Measurements from ENCODE around the gene FIS1. TPM values are rescaled to one million over a fixed set of nuclear protein-coding genes. Genes with fewer than 3 reads are reported as not detected.
"Not testable (repeated sequence)": the region's sequence is repeated elsewhere in the genome, so short reads cannot be mapped to it uniquely, and the experiment has no call there.

FIS1 gene
- total RNA-seq, 1 experiment from 2014 or later: 114 TPM

GRCh38 chr7:101203740-101204738, 40.8 kb downstream of the FIS1 start:
- intact Hi-C loops (cut with micrococcal nuclease); POLR2A ChIA-PET; DNase-seq (ENCODE audit: low read depth, low spot score); H3K4me3 ChIP-seq (replicated peaks in 1 of 2; ENCODE audit: low read depth in 1 of 2, low read length in 2 of 2); H3K9me3 ChIP-seq (ENCODE audit: control insufficient read depth in 1 of 2, insufficient read depth in 1 of 2, low read depth in 1 of 2, low read length in 2 of 2); H3K36me3 ChIP-seq (ENCODE audit: control insufficient read depth in 1 of 2, insufficient read depth in 2 of 2, low read length in 2 of 2); H3K27ac ChIP-seq (ENCODE audit: low read depth, low read length); H3K4me2 ChIP-seq (ENCODE audit: low read length); H3K27me3 ChIP-seq (ENCODE audit: insufficient read depth, low read length); ATAC-seq; BruUV-seq (replicated peaks); H4K20me1 ChIP-seq (ENCODE audit: insufficient read depth); H3K9ac ChIP-seq (ENCODE audit: low read length); H3K9me2 ChIP-seq (ENCODE audit: insufficient read depth); H3K79me2 ChIP-seq (ENCODE audit: insufficient read depth, low read length); H3K4me1 ChIP-seq (ENCODE audit: control insufficient read depth in 1 of 2, insufficient read depth in 2 of 2, low read length in 2 of 2); RAD21 ChIA-PET (ENCODE audit: low non-redundant PET in 1 of 2, low total read pairs in 2 of 2, uncharacterized antibody in 2 of 2, unreplicated experiment in 2 of 2); H2AFZ ChIP-seq (ENCODE audit: low read depth, low read length, poor library complexity, severe bottlenecking): not testable (repeated sequence)
- CTCF ChIA-PET: interaction anchor here (2.3 kb wide), 1 partner anchor 12 kb away, joined by 13 read pairs; no protein-coding TSS in a partner anchor

GRCh38 chr7:101202603-101202918, 42.3 kb downstream of the FIS1 start:
- CTCF ChIA-PET: interaction anchor here (2.3 kb wide), 1 partner anchor 10 kb away, joined by 13 read pairs; no protein-coding TSS in a partner anchor
- Histone ChIP-seq H3K4me3 (replicated peaks in 1 of 2; ENCODE audit: low read depth in 1 of 2, low read length in 2 of 2) (no peak overlapping the region), H3K4me1 (ENCODE audit: control insufficient read depth in 1 of 2, insufficient read depth in 2 of 2, low read length in 2 of 2) (peaks cover 0 to 8% of the 10 kb centered on the region in 2 experiments; a peak in 3 of 4 replicates), H3K36me3 (ENCODE audit: control insufficient read depth in 1 of 2, insufficient read depth in 2 of 2, low read length in 2 of 2) (no peaks in the 10 kb centered on the region), H4K20me1 (ENCODE audit: insufficient read depth) (no peaks in the 10 kb centered on the region), H3K9me2 (ENCODE audit: insufficient read depth) (no peaks in the 10 kb centered on the region), H3K9me3 (ENCODE audit: control insufficient read depth in 1 of 2, insufficient read depth in 1 of 2, low read depth in 1 of 2, low read length in 2 of 2) (no peaks in the 10 kb centered on the region), H3K79me2 (ENCODE audit: insufficient read depth, low read length) (no peaks in the 10 kb centered on the region), H3K4me2 (ENCODE audit: low read length) (no peak overlapping the region), H3K27ac (ENCODE audit: low read depth, low read length) (no peak overlapping the region), H2AFZ (ENCODE audit: low read depth, low read length, poor library complexity, severe bottlenecking) (no peak overlapping the region), H3K27me3 (ENCODE audit: insufficient read depth, low read length) (no peaks in the 10 kb centered on the region), H3K9ac (ENCODE audit: low read length) (no peak overlapping the region)
- no peak for TF ChIP-seq EZH2 (IDR thresholded peaks at IDR 0.05)
- TF ChIP-seq TCF7L2 (IDR thresholded peaks at IDR 0.05; ENCODE audit: borderline replicate concordance, extremely low read depth, insufficient read depth, insufficient read length): no peak
- TF ChIP-seq SP1 (IDR thresholded peaks at IDR 0.05; ENCODE audit: low read depth): no peak
- TF ChIP-seq EGR1 (IDR thresholded peaks at IDR 0.05; ENCODE audit: low read depth): no peak
- no peak for TF ChIP-seq EZH2phosphoT487 (IDR thresholded peaks at IDR 0.05; ENCODE audit: borderline replicate concordance)
- no peak for TF ChIP-seq CBX3 (IDR thresholded peaks at IDR 0.05; ENCODE audit: low read depth)
- no peak for TF ChIP-seq SRF (IDR thresholded peaks at IDR 0.05; ENCODE audit: low read depth)
- POLR2A ChIA-PET: no interaction called here
- BruUV-seq (replicated peaks): no TSS peak
- intact Hi-C loops (cut with micrococcal nuclease): no loop called here
- ATAC-seq: no peak
- RAD21 ChIA-PET (ENCODE audit: low non-redundant PET in 1 of 2, low total read pairs in 2 of 2, uncharacterized antibody in 2 of 2, unreplicated experiment in 2 of 2): no interaction called here
- no peak for DNase-seq (ENCODE audit: low read depth, low spot score)
